Thymus (tissue), 11 donors: Measurements from ENCODE around the gene GATC. TPM values are rescaled to one million over a fixed set of nuclear protein-coding genes. Genes with fewer than 3 reads are reported as not detected.
A peak's percentile ranks its signal among the peaks of the same experiment; 100 is the strongest.

Experiments
- DNase-seq, 9 donors: peaks; one replicate each; pipeline ENCODE4 v3.0.0-alpha.2; 2013; ENCODE audit warnings: low spot score in 9 of 9, low read depth in 6 of 9, missing footprints in 1 of 9
- H3K27ac ChIP-seq, 2 donors: one replicate each; pipeline ENCODE4 v1.5.1; 2013; ENCODE audit warnings: control low read depth in 1 of 2, low read depth in 1 of 2, low read length in 1 of 2, mild to moderate bottlenecking in 1 of 2, moderate library complexity in 1 of 2
- H3K27me3 ChIP-seq, 2 donors: one replicate each; pipeline ENCODE4 v1.5.1; 2013; ENCODE audit warnings: low read length in 1 of 2; ENCODE audit not compliant: control insufficient read depth in 2 of 2, insufficient read depth in 1 of 2
- H3K36me3 ChIP-seq, 2 donors: one replicate each; pipeline ENCODE4 v1.5.1; 2013; ENCODE audit warnings: low read length in 1 of 2, mild to moderate bottlenecking in 1 of 2, moderate library complexity in 1 of 2; ENCODE audit not compliant: control insufficient read depth in 2 of 2, insufficient read depth in 2 of 2
- H3K4me1 ChIP-seq, 2 donors: one replicate each; pipeline ENCODE4 v1.5.1; 2013; ENCODE audit warnings: low read length in 2 of 2; ENCODE audit not compliant: control insufficient read depth in 2 of 2, insufficient read depth in 2 of 2
- H3K4me3 ChIP-seq, 2 donors: one replicate each; pipeline ENCODE4 v1.5.1; 2013; ENCODE audit warnings: low read length in 2 of 2, control low read depth in 1 of 2, mild to moderate bottlenecking in 1 of 2
- H3K9me3 ChIP-seq, 2 donors: one replicate each; pipeline ENCODE4 v1.5.1; 2013; ENCODE audit warnings: low read length in 1 of 2, mild to moderate bottlenecking in 1 of 2; ENCODE audit not compliant: control insufficient read depth in 2 of 2, insufficient read depth in 1 of 2
- WGBS: extraction: QIAGEN DNeasy Blood & Tissue Kit; methylation state at CpG from one replicate; pipeline ENCODE4 v1.1.7; 2013; 5-methylcytosine and 5-hydroxymethylcytosine counted together
- polyA plus RNA-seq: library from polyadenylated mRNA; stranded (reverse); fragments of 200-250 nt; gene quantifications from one replicate; pipeline ENCODE4 v1.2.3, GENCODE V29; 2013
- total RNA-seq: library from RNA; stranded (reverse); fragments of 120-200 nt; gene quantifications from one replicate; pipeline ENCODE4 v1.2.4, GENCODE V29; 2013
- donor health status: healthy.

GATC gene
- total and polyA plus RNA-seq, 2 donors, result 14.4 to 22.8 TPM

DNA sequence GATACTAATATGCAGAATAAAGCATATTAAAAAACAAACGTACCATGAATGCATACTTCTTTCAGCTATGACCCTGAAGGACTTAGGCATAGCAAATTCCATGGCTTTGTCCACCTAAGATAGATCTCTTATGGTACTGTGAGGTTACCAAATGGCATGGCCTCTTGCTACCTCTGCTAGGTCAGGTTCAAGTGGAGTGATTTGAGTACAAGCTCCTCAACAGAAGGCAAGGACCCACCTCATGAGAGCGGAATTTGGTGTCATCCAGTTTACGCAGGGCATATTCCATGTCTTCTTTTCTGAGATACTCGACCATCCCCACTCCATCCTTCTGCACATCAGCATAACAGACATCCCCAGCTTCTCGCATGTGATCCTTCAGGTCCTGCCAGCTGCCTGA is 17.5 kb downstream of the GATC start:
- no peaks in the 10 kb centered on the region for H3K9me3 ChIP-seq
- whole genome bisulfite sequencing, result 98% methylated on average over 5 of the region's 5 CpGs
- H3K4me3 ChIP-seq, result no peak overlapping the region
- H3K4me1 ChIP-seq, result peaks cover 9 to 12% of the 10 kb centered on the region in 2 donors
- H3K27me3 ChIP-seq, result no peaks in the 10 kb centered on the region
- peaks cover 67 to 86% of the 10 kb centered on the region in 2 donors for H3K36me3 ChIP-seq
- no peak overlapping the region for H3K27ac ChIP-seq
- no peak for DNase-seq

DNA sequence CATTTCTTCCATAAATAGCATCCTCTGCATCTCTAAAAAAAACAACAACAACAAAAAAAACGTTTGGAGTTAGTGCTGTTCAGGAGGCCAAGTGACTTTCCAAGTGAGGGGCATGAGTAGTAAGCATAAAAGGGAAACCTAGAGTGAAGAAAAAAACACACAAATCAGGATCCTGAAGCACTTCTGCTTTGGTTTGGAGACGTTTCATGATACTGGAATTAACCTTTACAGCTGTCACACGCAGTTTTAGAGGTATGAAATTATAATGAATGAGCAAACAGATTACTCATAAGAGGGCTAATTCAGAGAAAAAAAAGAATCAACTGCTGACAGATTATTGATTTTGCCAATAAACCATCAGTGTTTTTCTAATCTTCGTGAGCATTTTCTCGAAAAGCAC is 19.5 kb downstream of the GATC start:
- no peaks in the 10 kb centered on the region for H3K27me3 ChIP-seq
- no peaks in the 10 kb centered on the region for H3K9me3 ChIP-seq
- peaks cover 49 to 70% of the 10 kb centered on the region in 2 donors for H3K36me3 ChIP-seq
- no peak for DNase-seq
- peaks cover 14 to 20% of the 10 kb centered on the region in 2 donors for H3K4me1 ChIP-seq
- no peak overlapping the region for H3K27ac ChIP-seq
- no peak overlapping the region for H3K4me3 ChIP-seq
- 77% methylated on average over 5 of the region's 5 CpGs for WGBS

DNA sequence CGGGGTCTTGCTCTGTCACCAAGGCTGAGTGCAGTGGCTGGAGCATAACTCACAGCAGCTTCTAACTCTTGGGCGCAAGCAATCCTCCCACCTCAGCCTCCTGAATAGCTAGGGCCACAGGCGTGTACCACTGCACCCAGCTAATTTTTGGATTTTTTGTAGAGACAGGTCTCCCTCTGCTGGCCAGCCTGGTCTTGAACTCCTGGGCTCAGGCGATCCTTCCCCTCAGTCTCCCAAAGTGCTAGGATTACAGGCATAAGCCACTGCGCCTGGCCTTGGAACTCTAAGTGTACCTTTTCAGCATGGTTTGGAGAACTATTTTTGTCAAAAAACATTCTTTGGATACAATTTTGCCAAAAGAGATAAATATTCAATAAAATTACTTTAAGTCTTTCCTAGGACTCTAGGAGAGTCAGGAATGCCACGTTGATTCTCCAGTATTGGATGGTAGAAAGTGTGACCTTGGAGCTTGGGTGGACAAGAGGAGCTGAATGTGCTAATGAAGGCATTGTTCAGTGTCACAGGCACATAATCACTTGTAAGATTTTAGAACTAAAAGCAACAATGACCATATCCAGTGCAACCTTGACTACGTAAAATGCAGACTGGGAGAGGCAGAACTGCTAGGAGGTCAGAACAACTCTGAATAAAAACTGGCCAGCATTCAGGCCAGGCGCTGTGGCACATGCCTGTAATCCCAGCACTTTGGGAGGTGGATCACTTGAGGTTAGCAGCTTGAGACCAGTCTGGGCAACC is 20.5 kb downstream of the GATC start:
- DNase-seq, result peak in 3 of 9 donors; percentile 17 to 42 (median 28)
- H3K4me3 ChIP-seq, result no peak overlapping the region
- peaks cover 45 to 60% of the 10 kb centered on the region in 2 donors for H3K36me3 ChIP-seq
- H3K9me3 ChIP-seq, result no peaks in the 10 kb centered on the region
- 83% methylated on average over 8 of the region's 8 CpGs for WGBS
- peaks cover 14 to 22% of the 10 kb centered on the region in 2 donors for H3K4me1 ChIP-seq
- H3K27ac ChIP-seq, result no peak overlapping the region
- H3K27me3 ChIP-seq, result no peaks in the 10 kb centered on the region

DNA sequence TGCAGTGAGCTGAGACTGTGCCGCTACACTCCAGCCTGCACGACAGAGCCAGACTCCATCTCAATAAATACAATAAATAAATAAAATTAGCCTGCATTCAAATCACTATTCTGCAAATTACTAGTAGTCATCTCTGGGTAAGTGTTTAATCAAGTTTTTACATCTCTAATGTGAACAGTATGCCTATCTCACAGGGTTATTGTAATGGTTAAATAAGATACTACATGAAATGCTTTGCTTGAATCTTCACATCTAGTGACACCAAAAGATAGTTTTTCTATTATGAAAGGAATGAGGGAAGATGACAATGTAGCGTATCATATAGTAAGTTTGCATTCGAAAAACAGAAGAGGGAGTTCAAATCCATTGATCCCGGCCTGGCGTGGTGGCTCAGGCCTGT is 21.2 kb downstream of the GATC start:
- WGBS, result 98% methylated on average over 6 of the region's 6 CpGs
- H3K9me3 ChIP-seq, result no peaks in the 10 kb centered on the region
- peaks cover 39 to 53% of the 10 kb centered on the region in 2 donors for H3K36me3 ChIP-seq
- H3K27me3 ChIP-seq, result no peaks in the 10 kb centered on the region
- peaks cover 14 to 22% of the 10 kb centered on the region in 2 donors for H3K4me1 ChIP-seq
- H3K27ac ChIP-seq, result no peak overlapping the region
- H3K4me3 ChIP-seq, result no peak overlapping the region
- DNase-seq, result no peak

DNA sequence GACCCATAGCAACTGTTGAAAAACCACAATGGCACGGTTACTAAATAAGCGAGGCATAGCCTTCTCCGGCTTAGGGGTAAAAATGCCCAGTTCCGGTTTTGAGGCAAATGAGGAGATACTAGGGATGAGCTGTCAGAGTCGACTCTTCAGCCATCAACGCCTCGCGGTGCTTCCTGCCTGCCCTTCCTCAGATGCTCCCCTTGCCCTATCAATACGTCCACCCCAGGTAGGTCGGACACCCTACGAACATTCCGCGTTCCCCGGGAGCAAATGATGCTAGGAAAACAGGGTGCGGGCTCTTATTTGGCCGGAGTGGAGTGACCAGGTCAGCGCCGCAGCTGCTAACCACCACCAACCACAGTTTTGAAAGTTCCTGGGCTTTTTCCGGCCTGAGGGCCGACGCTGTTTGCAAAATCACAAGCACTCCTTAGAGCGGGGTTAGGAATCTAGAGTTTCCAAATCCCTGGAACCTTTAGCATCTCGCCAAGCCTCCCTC is 22.1 kb downstream of the GATC start:
- H3K36me3 ChIP-seq, result peaks cover 30 to 44% of the 10 kb centered on the region in 2 donors
- peak overlapping the region; percentile 94 to 96 for H3K27ac ChIP-seq
- H3K4me1 ChIP-seq, result peaks cover 14 to 22% of the 10 kb centered on the region in 2 donors
- H3K4me3 ChIP-seq, result peak overlapping the region; percentile 67 to 91
- no peaks in the 10 kb centered on the region for H3K9me3 ChIP-seq
- DNase-seq, result peak in 2 of 9 donors; percentile 12 to 37
- WGBS, result 4% methylated on average over 23 of the region's 23 CpGs
- no peaks in the 10 kb centered on the region for H3K27me3 ChIP-seq

DNA sequence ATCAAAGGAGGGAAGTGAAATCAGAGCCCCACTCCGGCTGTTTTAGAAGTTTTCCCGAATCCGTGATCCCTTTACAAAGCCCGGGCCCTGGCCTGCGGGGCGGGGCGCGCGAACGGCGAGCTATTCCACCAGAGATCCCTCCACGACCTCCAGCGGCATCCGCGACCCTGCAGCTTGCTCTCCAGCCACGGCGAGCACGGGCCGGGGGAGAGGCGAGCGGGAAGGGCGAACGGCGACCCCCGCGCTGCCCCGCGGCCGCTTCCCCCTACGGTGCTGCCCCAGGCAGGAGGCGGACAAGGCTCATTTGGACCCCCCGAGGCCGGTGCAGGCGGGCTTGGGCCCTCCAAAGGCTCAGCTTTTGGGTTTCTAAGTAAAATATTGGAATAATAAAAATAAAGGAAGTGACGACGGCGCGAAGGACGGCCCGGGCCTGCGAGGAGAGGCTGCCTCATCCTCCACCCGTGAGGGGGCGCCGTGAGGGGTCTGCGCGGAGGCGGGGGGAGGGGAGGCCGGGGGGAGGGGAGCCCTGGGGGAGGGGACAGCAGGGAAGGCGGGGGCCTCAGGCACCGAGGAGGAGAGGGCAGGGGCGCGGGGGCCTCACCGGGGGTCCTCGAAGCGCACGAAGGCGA is 22.7 kb downstream of the GATC start:
- H3K4me3 ChIP-seq, result peak overlapping the region; percentile 67 to 91
- H3K36me3 ChIP-seq, result peaks cover 24 to 38% of the 10 kb centered on the region in 2 donors
- H3K27me3 ChIP-seq, result no peaks in the 10 kb centered on the region
- no peaks in the 10 kb centered on the region for H3K9me3 ChIP-seq
- DNase-seq, result peak in 3 of 9 donors; percentile 15 to 72 (median 31)
- H3K27ac ChIP-seq, result peak overlapping the region; percentile 94 to 96
- whole genome bisulfite sequencing, result under 1% methylated on average over 56 of the region's 57 CpGs
- H3K4me1 ChIP-seq, result peaks cover 14 to 22% of the 10 kb centered on the region in 2 donors

DNA sequence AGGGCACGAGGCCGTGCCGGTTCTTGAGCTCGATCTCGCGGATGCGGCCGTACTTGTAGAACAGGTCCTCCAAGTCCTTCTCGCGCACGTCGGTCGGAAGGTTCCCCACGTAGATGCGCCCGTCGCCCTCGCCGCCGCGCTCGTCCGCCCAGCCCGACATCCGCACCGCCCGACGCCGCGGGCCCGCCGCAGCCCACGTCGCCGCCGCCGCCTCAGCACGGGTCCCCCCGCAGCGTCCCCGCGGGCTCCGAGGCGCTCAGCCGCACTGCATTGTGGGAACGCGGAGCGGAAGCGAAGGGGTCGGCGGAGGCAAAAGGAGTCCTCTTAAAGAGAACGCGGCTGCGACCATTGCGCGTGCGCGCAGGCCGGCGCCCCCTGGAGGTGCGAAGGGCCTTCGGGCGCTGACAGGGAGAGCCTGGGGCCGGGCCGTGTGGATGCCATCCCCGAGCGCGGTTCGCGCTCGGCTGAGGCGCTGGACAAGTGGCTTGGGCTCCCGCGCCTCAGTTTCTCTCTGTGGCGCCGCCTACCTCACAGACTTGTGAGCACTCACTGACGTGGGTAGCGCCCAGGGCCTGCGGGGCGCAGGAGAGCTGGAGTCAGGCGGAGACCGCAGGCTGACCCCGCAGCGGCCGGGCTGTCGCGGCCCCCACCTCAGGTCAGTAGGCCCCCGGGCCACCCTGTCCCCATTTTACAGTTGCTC is 23.4 kb downstream of the GATC start, which contains the start of gene SRSF9:
Gene SRSF9 (minus strand): TSS at position 299 of the 700 bp plus-strand sequence. CDS start 139 bp downstream, at position 160.
- under 1% methylated on average over 88 of the region's 88 CpGs for WGBS
- Histone ChIP-seq H3K36me3 (peaks cover 20 to 32% of the 10 kb centered on the region in 2 donors), H3K9me3 (no peaks in the 10 kb centered on the region), H3K27me3 (no peaks in the 10 kb centered on the region), H3K27ac (peak within 1 kb of the TSS; percentile 94 to 96), H3K4me3 (peak within 1 kb of the TSS; percentile 67 to 91), H3K4me1 (peaks cover 14 to 22% of the 10 kb centered on the region in 2 donors)
- peak; percentile 92 to 99 (median 98) for DNase-seq

DNA sequence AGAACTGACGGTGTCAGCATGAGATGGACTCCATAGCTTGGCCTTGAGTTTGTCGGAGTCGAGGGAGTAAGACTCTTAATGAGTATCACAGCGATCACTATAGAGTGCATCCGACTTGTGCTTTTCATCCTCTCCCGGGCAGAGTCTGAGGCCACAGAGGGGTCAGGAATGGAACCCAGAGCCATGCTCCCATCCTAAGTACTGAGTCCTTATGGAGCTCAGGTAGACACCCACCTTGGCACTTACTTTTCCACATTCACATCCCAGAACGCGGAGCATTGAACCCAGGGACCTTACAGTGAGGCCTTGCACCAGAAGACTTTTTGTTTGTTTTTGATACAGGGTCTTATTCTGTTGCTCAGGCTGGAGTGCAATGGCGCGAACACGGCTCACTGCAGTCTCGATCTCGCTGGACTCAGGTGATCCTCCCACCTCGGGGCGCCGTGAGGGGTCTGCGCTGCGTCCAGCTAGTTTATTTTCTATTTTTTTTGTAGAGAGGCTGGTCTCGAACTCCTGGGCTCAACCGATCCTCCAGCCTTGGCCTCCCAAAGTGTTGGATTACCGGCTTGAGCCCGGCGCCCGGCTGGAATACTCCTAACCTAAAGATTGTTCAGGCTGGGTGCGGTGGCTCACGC is 24.0 kb downstream of the GATC start:
- H3K36me3 ChIP-seq, result peaks cover 15 to 25% of the 10 kb centered on the region in 2 donors
- H3K9me3 ChIP-seq, result no peaks in the 10 kb centered on the region
- peak in 3 of 9 donors; percentile 27 to 66 (median 46) for DNase-seq
- H3K27me3 ChIP-seq, result no peaks in the 10 kb centered on the region
- 74% methylated on average over 26 of the region's 26 CpGs for WGBS
- peak overlapping the region; percentile 67 to 91 for H3K4me3 ChIP-seq
- peak overlapping the region; percentile 47 to 71 for H3K27ac ChIP-seq
- H3K4me1 ChIP-seq, result peaks cover 14 to 22% of the 10 kb centered on the region in 2 donors
